Neural cell (in vitro differentiated cells): Measurements from ENCODE around the gene HIPK2. TPM values are rescaled to one million over a fixed set of nuclear protein-coding genes. Genes with fewer than 3 reads are reported as not detected.

Source experiments
- H2AFZ ChIP-seq: fragments of 200-600, 300-800 bp; sonication (generic), shearing (Covaris generic); 2 replicates; pipeline ENCODE4 v1.6.0; 2014; ENCODE audit warnings: low read depth, mild to moderate bottlenecking, antibody characterized with exemption, low read length, moderate library complexity
- H3F3A ChIP-seq: fragments of 200-600 bp; shearing (Covaris generic); 2 replicates; pipeline ENCODE4 v1.6.1; 2016; ENCODE audit warnings: mild to moderate bottlenecking, moderate library complexity, mixed read lengths, antibody characterized with exemption, low read length; ENCODE audit not compliant: insufficient read depth, poor library complexity, severe bottlenecking
- H3K27ac ChIP-seq: fragments of 200-600, 300-800 bp; sonication (generic), shearing (Covaris generic); 2 replicates; pipeline ENCODE4 v1.5.1; 2014; ENCODE audit warnings: mild to moderate bottlenecking, low read length, moderate library complexity
- H3K27me3 ChIP-seq: fragments of 300-800, 200-600 bp; sonication (generic), shearing (Covaris generic); 2 replicates; pipeline ENCODE4 v1.6.0; 2014; ENCODE audit warnings: mild to moderate bottlenecking, low read depth, low read length, moderate library complexity; ENCODE audit not compliant: insufficient read depth
- H3K36me3 ChIP-seq: fragments of 300-800, 200-600 bp; sonication (generic), shearing (Covaris generic); 2 replicates; pipeline ENCODE4 v1.5.1; 2014; ENCODE audit warnings: mild to moderate bottlenecking, antibody characterized with exemption, low read length, moderate library complexity; ENCODE audit not compliant: insufficient read depth
- H3K4me2 ChIP-seq: fragments of 300-800, 200-600 bp; sonication (generic), shearing (Covaris generic); 2 replicates; pipeline ENCODE4 v1.6.0; 2014; ENCODE audit warnings: mild to moderate bottlenecking, low read length
- H3K4me3 ChIP-seq: fragments of 300-800, 200-600 bp; sonication (generic), shearing (Covaris generic); 2 replicates; pipeline ENCODE4 v1.5.1; 2014; ENCODE audit warnings: mild to moderate bottlenecking, low read length, moderate library complexity
- H3K79me2 ChIP-seq: fragments of 200-600 bp; shearing (Covaris generic); replicated peaks from 2 replicates; pipeline ENCODE4 v1.6.0; 2014; ENCODE audit warnings: mild to moderate bottlenecking, low read length, moderate library complexity; ENCODE audit not compliant: insufficient read depth
- H3K9ac ChIP-seq: fragments of 300-800, 200-600 bp; sonication (generic), shearing (Covaris generic); 2 replicates; pipeline ENCODE4 v1.6.1; 2016; ENCODE audit warnings: mild to moderate bottlenecking, low read length, mixed read lengths
- H3K9me2 ChIP-seq: fragments of 200-600 bp; shearing (Covaris generic); 2 replicates; pipeline ENCODE4 v1.6.1; 2016; ENCODE audit warnings: mild to moderate bottlenecking, low read length, mixed read lengths; ENCODE audit not compliant: insufficient read depth
- H3K9me3 ChIP-seq: fragments of 200-600, 300-800 bp; sonication (generic), shearing (Covaris generic); 2 replicates; pipeline ENCODE4 v1.6.1; 2016; ENCODE audit warnings: mild to moderate bottlenecking, mixed run types, low read length, moderate library complexity, mixed read lengths
- H4K20me1 ChIP-seq: fragments of 200-600 bp; shearing (Covaris generic); 2 replicates; pipeline ENCODE4 v1.6.1; 2016; ENCODE audit warnings: mild to moderate bottlenecking, mixed run types; ENCODE audit not compliant: insufficient read depth
- EP300 ChIP-seq: fragments of 450-650 bp; conservative IDR thresholded peaks from 2 replicates; pipeline ENCODE4 v1.6.1; 2014; ENCODE audit warnings: antibody characterized with exemption, mild to moderate bottlenecking, moderate library complexity; ENCODE audit not compliant: poor library complexity, severe bottlenecking
- EZH2 ChIP-seq: fragments of 200-600, 300-800 bp; shearing (Covaris generic), sonication (generic); IDR thresholded peaks from 2 replicates; pipeline ENCODE4 v1.6.1; 2014; ENCODE audit warnings: antibody characterized with exemption, low read length, borderline replicate concordance, mild to moderate bottlenecking; ENCODE audit not compliant: insufficient read depth, poor library complexity, severe bottlenecking
- MXI1 ChIP-seq: fragments of 450-650 bp; conservative IDR thresholded peaks from 2 replicates; pipeline ENCODE4 v1.6.1; 2014; ENCODE audit warnings: antibody characterized with exemption, mild to moderate bottlenecking; ENCODE audit not compliant: poor library complexity, severe bottlenecking
- POLR2AphosphoS5 ChIP-seq: IDR thresholded peaks from 2 replicates; pipeline ENCODE4 v1.6.1; 2012
- RAD21 ChIP-seq: fragments of 450-650 bp; conservative IDR thresholded peaks from 2 replicates; pipeline ENCODE4 v1.6.1; 2014; ENCODE audit warnings: antibody characterized with exemption, mild to moderate bottlenecking, moderate library complexity
- SMC3 ChIP-seq: fragments of 450-650 bp; conservative IDR thresholded peaks from 2 replicates; pipeline ENCODE4 v1.6.1; 2014; ENCODE audit warnings: antibody characterized with exemption, mild to moderate bottlenecking, moderate library complexity; ENCODE audit not compliant: poor library complexity
- TAF1 ChIP-seq: IDR thresholded peaks from 2 replicates; pipeline ENCODE4 v1.6.1; 2012; ENCODE audit warnings: low read depth
- polyA plus RNA-seq: library from polyadenylated mRNA; depleted of rRNA; stranded (reverse); fragments of >200 nt; gene quantifications from 2 replicates; pipeline ENCODE4 v1.2.3, GENCODE V29; 2014
- TF ChIP-seq, protein P1 (sequence below): IDR thresholded peaks from 2 replicates; pipeline ENCODE4 v1.6.1; 2012; ENCODE audit warnings: borderline replicate concordance
- TF ChIP-seq, protein P2 (sequence below): fragments of 450-650 bp; IDR thresholded peaks from 2 replicates; pipeline ENCODE4 v1.5.1; 2014; ENCODE audit warnings: antibody characterized with exemption, mild to moderate bottlenecking, moderate library complexity; ENCODE audit not compliant: poor library complexity, severe bottlenecking

HIPK2 gene
- polyA plus RNA-seq, 1 donor from 2014 or later, result 8.5 TPM

DNA sequence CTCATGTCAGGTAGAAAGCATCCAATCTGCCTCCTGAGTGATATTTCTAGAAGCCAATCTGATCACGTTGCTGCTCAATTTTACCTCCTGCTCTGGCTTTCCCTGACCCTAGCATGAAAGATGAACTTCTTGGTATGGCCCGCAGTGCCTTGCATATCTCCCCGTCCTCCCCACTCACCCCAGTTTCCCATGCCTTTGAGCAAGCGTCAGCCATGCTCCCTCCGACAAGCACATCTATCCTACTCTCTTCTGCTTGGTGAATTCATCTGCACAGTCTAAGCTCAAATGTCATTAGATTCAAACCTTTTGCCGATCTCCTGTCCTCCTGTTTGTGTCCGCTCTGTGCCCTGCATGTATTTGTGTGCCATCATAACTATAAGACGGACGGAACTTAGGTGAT is 45.1 kb upstream of the HIPK2 start:
- Histone ChIP-seq H4K20me1 (no peaks in the 10 kb centered on the region), H3K27ac (no peak overlapping the region), H3K9ac (no peak overlapping the region), H2AFZ (no peak overlapping the region), H3K79me2 (no peaks in the 10 kb centered on the region), H3K9me2 (no peaks in the 10 kb centered on the region), H3F3A (no peaks in the 10 kb centered on the region), H3K36me3 (no peaks in the 10 kb centered on the region), H3K27me3 (no peaks in the 10 kb centered on the region), H3K4me2 (no peak overlapping the region), H3K4me3 (no peak overlapping the region), H3K9me3 (no peaks in the 10 kb centered on the region)
- TF ChIP-seq, protein P1, sequence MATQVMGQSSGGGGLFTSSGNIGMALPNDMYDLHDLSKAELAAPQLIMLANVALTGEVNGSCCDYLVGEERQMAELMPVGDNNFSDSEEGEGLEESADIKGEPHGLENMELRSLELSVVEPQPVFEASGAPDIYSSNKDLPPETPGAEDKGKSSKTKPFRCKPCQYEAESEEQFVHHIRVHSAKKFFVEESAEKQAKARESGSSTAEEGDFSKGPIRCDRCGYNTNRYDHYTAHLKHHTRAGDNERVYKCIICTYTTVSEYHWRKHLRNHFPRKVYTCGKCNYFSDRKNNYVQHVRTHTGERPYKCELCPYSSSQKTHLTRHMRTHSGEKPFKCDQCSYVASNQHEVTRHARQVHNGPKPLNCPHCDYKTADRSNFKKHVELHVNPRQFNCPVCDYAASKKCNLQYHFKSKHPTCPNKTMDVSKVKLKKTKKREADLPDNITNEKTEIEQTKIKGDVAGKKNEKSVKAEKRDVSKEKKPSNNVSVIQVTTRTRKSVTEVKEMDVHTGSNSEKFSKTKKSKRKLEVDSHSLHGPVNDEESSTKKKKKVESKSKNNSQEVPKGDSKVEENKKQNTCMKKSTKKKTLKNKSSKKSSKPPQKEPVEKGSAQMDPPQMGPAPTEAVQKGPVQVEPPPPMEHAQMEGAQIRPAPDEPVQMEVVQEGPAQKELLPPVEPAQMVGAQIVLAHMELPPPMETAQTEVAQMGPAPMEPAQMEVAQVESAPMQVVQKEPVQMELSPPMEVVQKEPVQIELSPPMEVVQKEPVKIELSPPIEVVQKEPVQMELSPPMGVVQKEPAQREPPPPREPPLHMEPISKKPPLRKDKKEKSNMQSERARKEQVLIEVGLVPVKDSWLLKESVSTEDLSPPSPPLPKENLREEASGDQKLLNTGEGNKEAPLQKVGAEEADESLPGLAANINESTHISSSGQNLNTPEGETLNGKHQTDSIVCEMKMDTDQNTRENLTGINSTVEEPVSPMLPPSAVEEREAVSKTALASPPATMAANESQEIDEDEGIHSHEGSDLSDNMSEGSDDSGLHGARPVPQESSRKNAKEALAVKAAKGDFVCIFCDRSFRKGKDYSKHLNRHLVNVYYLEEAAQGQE, result no peak
- no peak for TF ChIP-seq MXI1
- no peak for TF ChIP-seq EZH2
- TF ChIP-seq SMC3, result no peak
- TF ChIP-seq, protein P2, sequence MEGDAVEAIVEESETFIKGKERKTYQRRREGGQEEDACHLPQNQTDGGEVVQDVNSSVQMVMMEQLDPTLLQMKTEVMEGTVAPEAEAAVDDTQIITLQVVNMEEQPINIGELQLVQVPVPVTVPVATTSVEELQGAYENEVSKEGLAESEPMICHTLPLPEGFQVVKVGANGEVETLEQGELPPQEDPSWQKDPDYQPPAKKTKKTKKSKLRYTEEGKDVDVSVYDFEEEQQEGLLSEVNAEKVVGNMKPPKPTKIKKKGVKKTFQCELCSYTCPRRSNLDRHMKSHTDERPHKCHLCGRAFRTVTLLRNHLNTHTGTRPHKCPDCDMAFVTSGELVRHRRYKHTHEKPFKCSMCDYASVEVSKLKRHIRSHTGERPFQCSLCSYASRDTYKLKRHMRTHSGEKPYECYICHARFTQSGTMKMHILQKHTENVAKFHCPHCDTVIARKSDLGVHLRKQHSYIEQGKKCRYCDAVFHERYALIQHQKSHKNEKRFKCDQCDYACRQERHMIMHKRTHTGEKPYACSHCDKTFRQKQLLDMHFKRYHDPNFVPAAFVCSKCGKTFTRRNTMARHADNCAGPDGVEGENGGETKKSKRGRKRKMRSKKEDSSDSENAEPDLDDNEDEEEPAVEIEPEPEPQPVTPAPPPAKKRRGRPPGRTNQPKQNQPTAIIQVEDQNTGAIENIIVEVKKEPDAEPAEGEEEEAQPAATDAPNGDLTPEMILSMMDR, result no peak
- TF ChIP-seq EP300, result no peak
- no peak for TF ChIP-seq POLR2AphosphoS5
- no peak for TF ChIP-seq RAD21
- no peak for TF ChIP-seq TAF1

DNA sequence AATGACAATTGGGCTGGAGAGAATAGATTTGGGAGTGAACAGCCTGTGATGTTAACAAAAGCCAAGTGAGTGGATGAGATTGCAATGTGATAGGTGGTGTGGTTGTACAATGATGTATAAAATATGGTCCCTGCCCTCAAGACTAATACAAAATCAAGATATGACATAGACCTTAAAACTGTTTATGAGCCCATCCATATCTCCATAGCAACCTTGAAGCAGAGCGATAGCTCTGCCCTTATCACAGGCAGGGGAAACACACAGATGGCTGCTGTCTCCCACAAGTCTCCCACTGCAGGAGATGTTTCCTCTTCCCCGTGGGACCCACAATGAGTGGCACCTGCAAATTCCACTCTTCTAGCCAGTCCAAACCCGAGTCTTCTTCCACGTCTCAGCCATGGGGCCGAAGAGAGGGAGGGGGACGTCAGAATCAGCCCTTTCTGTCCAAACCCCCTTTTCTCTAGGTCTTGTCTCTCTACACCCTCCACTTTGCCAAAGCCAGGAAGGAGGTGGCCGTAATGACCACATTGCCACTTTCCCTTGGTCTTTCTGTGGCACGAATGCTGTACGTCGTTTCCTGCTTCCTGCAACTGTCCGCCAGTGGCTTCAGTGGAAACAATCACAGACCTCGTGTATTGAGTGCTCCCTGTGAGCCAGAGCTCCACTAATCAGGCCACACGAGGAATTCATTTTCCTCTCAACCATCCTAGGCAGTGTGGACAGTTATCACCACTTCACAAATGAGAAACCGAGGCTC is 43.7 kb upstream of the HIPK2 start:
- no peak overlapping the region for H3K4me2 ChIP-seq
- no peak overlapping the region for H3K9ac ChIP-seq
- H3K9me3 ChIP-seq, result no peaks in the 10 kb centered on the region
- no peaks in the 10 kb centered on the region for H3K27me3 ChIP-seq
- no peaks in the 10 kb centered on the region for H3F3A ChIP-seq
- no peak for TF ChIP-seq RAD21
- TF ChIP-seq SMC3, result no peak
- TF ChIP-seq, protein P1, result no peak
- no peak for TF ChIP-seq TAF1
- no peak for TF ChIP-seq MXI1
- TF ChIP-seq POLR2AphosphoS5, result no peak
- TF ChIP-seq EP300, result no peak
- TF ChIP-seq EZH2, result no peak
- TF ChIP-seq, protein P2, result no peak
- no peaks in the 10 kb centered on the region for H4K20me1 ChIP-seq
- H3K79me2 ChIP-seq, result no peaks in the 10 kb centered on the region
- H2AFZ ChIP-seq, result no peak overlapping the region
- H3K4me3 ChIP-seq, result no peak overlapping the region
- no peaks in the 10 kb centered on the region for H3K9me2 ChIP-seq
- H3K36me3 ChIP-seq, result no peaks in the 10 kb centered on the region
- H3K27ac ChIP-seq, result no peak overlapping the region
